Mesendoderm (in vitro differentiated cells): ENCODE results near the gene RIPOR3.

ENCODE experiments used
- DNase-seq: peaks from one replicate; pipeline ENCODE4 v3.0.0; 2013
- H2AK5ac ChIP-seq: 2 replicates; pipeline ENCODE4 v1.6.1; 2013; ENCODE audit warnings: low read length, inconsistent platforms
- H2BK120ac ChIP-seq: 2 replicates; pipeline ENCODE4 v1.6.1; 2013; ENCODE audit warnings: low read depth, mild to moderate bottlenecking, low read length, moderate library complexity, mixed read lengths
- H2BK15ac ChIP-seq: replicated peaks from 2 replicates; pipeline ENCODE4 v1.6.1; 2013; ENCODE audit warnings: low read depth, mild to moderate bottlenecking, moderate library complexity
- H2BK5ac ChIP-seq: 2 replicates; pipeline ENCODE4 v1.6.1; 2013; ENCODE audit warnings: low read length, inconsistent platforms
- H3K18ac ChIP-seq: 2 replicates; pipeline ENCODE4 v1.6.1; 2013; ENCODE audit warnings: mild to moderate bottlenecking, low read length, mixed read lengths
- H3K23ac ChIP-seq: one replicate; pipeline ENCODE4 v1.6.1; 2013; ENCODE audit warnings: low read length
- H3K27ac ChIP-seq: 2 replicates; pipeline ENCODE4 v1.5.1; 2013; ENCODE audit warnings: low read depth, mild to moderate bottlenecking, inconsistent platforms, low read length, moderate library complexity
- H3K27me3 ChIP-seq: 2 replicates; pipeline ENCODE4 v1.6.1; 2013; ENCODE audit warnings: low read length, control low read depth, mild to moderate bottlenecking, inconsistent platforms; ENCODE audit not compliant: insufficient read depth, poor library complexity
- H3K36me3 ChIP-seq: 2 replicates; pipeline ENCODE4 v1.6.1; 2013; ENCODE audit warnings: low read length, inconsistent platforms; ENCODE audit not compliant: control insufficient read depth, insufficient read depth
- H3K4ac ChIP-seq: one replicate; pipeline ENCODE4 v1.6.1; 2013; ENCODE audit warnings: low read depth, mild to moderate bottlenecking, low read length, moderate library complexity
- H3K4me1 ChIP-seq: 2 replicates; pipeline ENCODE4 v1.6.1; 2013; ENCODE audit warnings: low read depth, low read length, inconsistent platforms; ENCODE audit not compliant: control insufficient read depth
- H3K4me2 ChIP-seq: 2 replicates; pipeline ENCODE4 v1.6.1; 2013; ENCODE audit warnings: low read length
- H3K4me3 ChIP-seq: 2 replicates; pipeline ENCODE4 v1.5.1; 2013; ENCODE audit warnings: mild to moderate bottlenecking, low read length
- H3K56ac ChIP-seq: one replicate; pipeline ENCODE4 v1.6.1; 2013; ENCODE audit warnings: low read length
- H3K79me1 ChIP-seq: 2 replicates; pipeline ENCODE4 v1.6.1; 2013; ENCODE audit warnings: low read length, inconsistent platforms
- H3K79me2 ChIP-seq: 2 replicates; pipeline ENCODE4 v1.6.1; 2013; ENCODE audit warnings: mild to moderate bottlenecking, low read length; ENCODE audit not compliant: control insufficient read depth, insufficient read depth
- H3K9ac ChIP-seq: 2 replicates; pipeline ENCODE4 v1.6.1; 2013; ENCODE audit warnings: low read length, inconsistent platforms
- H4K5ac ChIP-seq: one replicate; pipeline ENCODE4 v1.6.1; 2013; ENCODE audit warnings: low read length
- H4K8ac ChIP-seq: one replicate; pipeline ENCODE4 v1.6.1; 2013; ENCODE audit warnings: low read depth, mild to moderate bottlenecking, control low read depth, low read length, moderate library complexity
- WGBS: extraction: QIAGEN DNeasy Blood & Tissue Kit; methylation state at CpG from one replicate; pipeline ENCODE4 v1.1.7; 2013; ENCODE audit warnings: low lambda C conversion rate, missing lambda C conversion rate; ENCODE audit not compliant: insufficient coverage; ENCODE audit errors: extremely low coverage; 5-methylcytosine and 5-hydroxymethylcytosine counted together

Gene RIPOR3

DNA sequence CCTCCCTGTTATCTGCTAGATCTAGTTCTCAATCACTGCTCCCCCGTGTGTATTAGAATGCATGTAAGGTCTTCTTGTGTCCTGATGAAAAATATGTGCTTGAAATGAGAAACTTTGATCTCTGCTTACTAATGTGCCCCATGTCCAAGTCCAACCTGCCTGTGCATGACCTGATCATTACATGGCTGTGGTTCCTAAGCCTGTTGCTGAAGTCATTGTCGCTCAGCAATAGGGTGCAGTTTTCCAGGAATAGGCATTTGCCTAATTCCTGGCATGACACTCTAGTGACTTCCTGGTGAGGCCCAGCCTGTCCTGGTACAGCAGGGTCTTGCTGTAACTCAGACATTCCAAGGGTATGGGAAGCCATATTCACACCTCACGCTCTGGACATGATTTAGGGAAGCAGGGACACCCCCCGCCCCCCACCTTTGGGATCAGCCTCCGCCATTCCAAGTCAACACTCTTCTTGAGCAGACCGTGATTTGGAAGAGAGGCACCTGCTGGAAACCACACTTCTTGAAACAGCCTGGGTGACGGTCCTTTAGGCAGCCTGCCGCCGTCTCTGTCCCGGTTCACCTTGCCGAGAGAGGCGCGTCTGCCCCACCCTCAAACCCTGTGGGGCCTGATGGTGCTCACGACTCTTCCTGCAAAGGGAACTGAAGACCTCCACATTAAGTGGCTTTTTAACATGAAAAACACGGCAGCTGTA lies 107.7 kb downstream of the RIPOR3 start:
- Histone ChIP-seq H3K4me2 (no peak overlapping the region), H3K79me2 (no peaks in the 10 kb centered on the region), H2BK120ac (no peak overlapping the region), H3K4me3 (no peak overlapping the region), H3K27ac (no peak overlapping the region), H3K79me1 (no peaks in the 10 kb centered on the region), H2AK5ac (no peak overlapping the region), H3K23ac (no peak overlapping the region), H3K18ac (no peak overlapping the region), H3K9ac (no peak overlapping the region), H3K36me3 (peaks cover 3% of the 10 kb centered on the region), H4K5ac (no peak overlapping the region), H3K56ac (no peak overlapping the region), H4K8ac (no peak overlapping the region), H2BK15ac (no peak overlapping the region), H3K27me3 (no peaks in the 10 kb centered on the region), H3K4me1 (no peaks in the 10 kb centered on the region), H3K4ac (no peak overlapping the region), H2BK5ac (no peak overlapping the region)
- DNase-seq, result no peak
- no CpG with 5 or more reads among the region's 15 CpGs for WGBS

DNA sequence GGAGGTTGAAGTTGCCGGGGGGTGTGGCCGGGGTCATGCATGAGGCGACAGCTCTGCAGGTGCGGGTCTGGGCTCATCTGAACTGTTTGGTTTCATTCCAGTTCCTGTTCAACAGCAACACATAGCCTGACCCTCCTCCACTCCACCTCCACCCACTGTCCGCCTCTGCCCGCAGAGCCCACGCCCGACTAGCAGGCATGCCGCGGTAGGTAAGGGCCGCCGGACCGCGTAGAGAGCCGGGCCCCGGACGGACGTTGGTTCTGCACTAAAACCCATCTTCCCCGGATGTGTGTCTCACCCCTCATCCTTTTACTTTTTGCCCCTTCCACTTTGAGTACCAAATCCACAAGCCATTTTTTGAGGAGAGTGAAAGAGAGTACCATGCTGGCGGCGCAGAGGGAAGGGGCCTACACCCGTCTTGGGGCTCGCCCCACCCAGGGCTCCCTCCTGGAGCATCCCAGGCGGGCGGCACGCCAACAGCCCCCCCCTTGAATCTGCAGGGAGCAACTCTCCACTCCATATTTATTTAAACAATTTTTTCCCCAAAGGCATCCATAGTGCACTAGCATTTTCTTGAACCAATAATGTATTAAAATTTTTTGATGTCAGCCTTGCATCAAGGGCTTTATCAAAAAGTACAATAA lies 108.6 kb downstream of the RIPOR3 start:
- Histone ChIP-seq H3K4me3 (no peak overlapping the region), H4K5ac (no peak overlapping the region), H2BK5ac (no peak overlapping the region), H3K56ac (no peak overlapping the region), H3K79me2 (no peaks in the 10 kb centered on the region), H3K36me3 (peaks cover 6% of the 10 kb centered on the region), H3K4me1 (no peaks in the 10 kb centered on the region), H3K9ac (no peak overlapping the region), H3K18ac (no peak overlapping the region), H3K27ac (no peak overlapping the region), H3K4me2 (no peak overlapping the region), H2BK120ac (no peak overlapping the region), H3K4ac (no peak overlapping the region), H3K79me1 (no peaks in the 10 kb centered on the region), H2BK15ac (no peak overlapping the region), H2AK5ac (no peak overlapping the region), H4K8ac (no peak overlapping the region), H3K27me3 (no peaks in the 10 kb centered on the region), H3K23ac (no peak overlapping the region)
- no CpG with 5 or more reads among the region's 26 CpGs for WGBS
- DNase-seq, result no peak

DNA sequence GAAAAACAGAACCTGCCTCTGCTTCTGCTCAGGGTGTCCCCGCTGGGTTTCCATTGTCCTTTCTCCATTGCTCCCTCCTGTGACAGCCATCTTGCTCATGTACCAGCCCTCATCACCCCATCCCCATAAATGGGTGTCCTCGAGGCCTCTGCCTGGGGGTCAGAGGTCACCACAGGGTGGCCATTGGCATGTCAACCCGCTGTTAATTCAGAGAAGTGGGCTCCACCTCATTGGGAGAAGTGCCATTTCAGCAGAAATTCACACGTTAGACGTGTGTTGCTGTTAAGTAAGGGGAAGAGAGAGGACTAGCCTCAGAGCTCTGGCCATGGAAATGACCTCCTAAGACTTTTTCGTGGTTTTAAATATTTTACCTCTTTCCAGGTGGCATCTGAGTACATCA lies 109.2 kb downstream of the RIPOR3 start:
- peaks cover 10% of the 10 kb centered on the region for H3K36me3 ChIP-seq

DNA sequence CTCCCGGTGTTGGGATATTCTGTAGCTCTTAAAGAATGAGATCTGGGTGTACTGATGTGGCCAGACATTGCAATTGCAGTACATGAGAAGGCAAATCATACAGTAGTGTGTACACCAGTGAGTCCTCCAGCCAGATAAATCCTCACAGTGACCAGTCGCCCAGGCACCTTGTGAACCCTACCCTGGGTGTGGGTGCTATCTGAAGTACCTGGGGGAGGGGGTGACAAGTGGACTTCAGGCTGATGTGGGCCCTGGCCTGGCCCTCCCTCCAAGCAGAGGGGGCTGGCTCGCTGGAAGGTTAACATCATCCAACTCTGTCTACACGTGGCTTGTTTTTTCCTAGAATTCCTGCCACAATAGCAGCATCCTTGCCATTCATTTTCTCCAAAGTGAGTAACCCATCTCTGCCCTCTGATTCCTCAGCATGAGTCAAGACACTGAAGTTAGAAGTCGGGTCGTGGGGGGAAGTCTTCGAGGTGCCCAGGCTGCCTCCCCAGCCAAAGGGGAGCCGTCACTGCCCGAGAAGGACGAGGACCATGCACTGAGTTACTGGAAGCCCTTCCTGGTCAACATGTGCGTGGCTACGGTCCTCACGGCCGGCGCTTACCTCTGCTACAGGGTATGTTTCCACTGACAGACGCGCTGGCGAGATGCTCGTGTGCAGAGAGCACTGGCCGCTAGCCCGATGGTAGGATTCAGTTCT lies 110.3 kb downstream of the RIPOR3 start:
- Histone ChIP-seq H3K4ac (no peak overlapping the region), H3K27ac (no peak overlapping the region), H2BK120ac (no peak overlapping the region), H3K23ac (no peak overlapping the region), H3K79me2 (no peaks in the 10 kb centered on the region), H3K56ac (no peak overlapping the region), H3K36me3 (peaks cover 11% of the 10 kb centered on the region), H2BK15ac (no peak overlapping the region), H3K9ac (no peak overlapping the region), H2AK5ac (no peak overlapping the region), H3K4me1 (no peaks in the 10 kb centered on the region), H2BK5ac (no peak overlapping the region), H4K5ac (no peak overlapping the region), H3K18ac (no peak overlapping the region), H4K8ac (no peak overlapping the region), H3K4me3 (no peak overlapping the region), H3K79me1 (no peaks in the 10 kb centered on the region), H3K4me2 (no peak overlapping the region), H3K27me3 (no peaks in the 10 kb centered on the region)
- WGBS, result no CpG with 5 or more reads among the region's 21 CpGs
- no peak for DNase-seq

More for the DNA sequence above, 109.2 kb downstream of the RIPOR3 start:
- Histone ChIP-seq H3K79me2 (no peaks in the 10 kb centered on the region), H3K4ac (no peak overlapping the region), H3K27ac (no peak overlapping the region), H2BK5ac (no peak overlapping the region), H3K4me3 (no peak overlapping the region), H2AK5ac (no peak overlapping the region), H3K27me3 (no peaks in the 10 kb centered on the region), H3K23ac (no peak overlapping the region), H3K56ac (no peak overlapping the region), H3K4me2 (no peak overlapping the region), H3K4me1 (no peaks in the 10 kb centered on the region), H2BK120ac (no peak overlapping the region), H4K5ac (no peak overlapping the region), H3K18ac (no peak overlapping the region), H2BK15ac (no peak overlapping the region), H3K79me1 (no peaks in the 10 kb centered on the region), H4K8ac (no peak overlapping the region), H3K9ac (no peak overlapping the region)
- no CpG with 5 or more reads among the region's 6 CpGs for WGBS
- no peak for DNase-seq

DNA sequence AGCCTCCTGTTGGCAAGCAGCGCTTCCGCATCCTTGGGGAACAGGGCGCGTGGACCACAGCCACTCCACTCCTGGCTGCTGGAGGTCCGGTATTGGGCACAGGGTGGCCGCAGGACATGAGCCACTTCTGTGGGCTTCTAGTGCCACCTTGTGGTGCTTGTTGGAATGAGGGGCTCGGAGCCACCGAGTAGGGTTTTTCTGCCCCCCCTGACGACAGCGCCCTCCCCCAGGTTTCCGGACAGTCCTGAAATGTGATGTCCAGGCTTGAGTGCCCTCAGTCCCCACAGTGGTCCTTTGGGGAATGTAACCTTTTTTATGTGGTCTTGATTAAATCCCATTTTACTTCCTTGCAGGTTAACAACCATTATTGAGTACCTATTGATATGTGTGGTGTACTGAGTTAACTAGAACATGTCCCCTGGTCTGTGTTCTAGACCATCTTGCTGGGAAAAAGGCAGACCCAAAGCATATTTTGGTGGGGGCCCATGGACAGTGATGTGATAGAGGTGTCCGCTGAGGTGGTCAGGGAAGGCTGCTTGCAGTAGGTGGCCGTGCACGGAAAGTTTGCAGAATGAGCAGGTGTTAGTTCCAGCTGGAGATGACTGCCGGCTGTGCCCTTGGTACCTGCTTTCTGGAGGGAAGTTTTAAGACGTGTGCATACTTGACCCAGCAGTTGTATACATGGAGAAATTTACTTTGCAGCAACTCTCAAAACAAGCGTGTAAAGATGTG lies 111.2 kb downstream of the RIPOR3 start:
- Histone ChIP-seq H3K27ac (no peak overlapping the region), H3K27me3 (no peaks in the 10 kb centered on the region), H3K4ac (no peak overlapping the region), H3K79me1 (no peaks in the 10 kb centered on the region), H4K5ac (no peak overlapping the region), H3K9ac (no peak overlapping the region), H2BK5ac (no peak overlapping the region), H2AK5ac (no peak overlapping the region), H3K4me1 (no peaks in the 10 kb centered on the region), H3K4me2 (no peak overlapping the region), H3K56ac (no peak overlapping the region), H3K18ac (no peak overlapping the region), H4K8ac (no peak overlapping the region), H3K4me3 (no peak overlapping the region), H3K36me3 (peaks cover 11% of the 10 kb centered on the region), H3K23ac (no peak overlapping the region), H2BK120ac (no peak overlapping the region), H2BK15ac (no peak overlapping the region), H3K79me2 (no peaks in the 10 kb centered on the region)
- WGBS, result no CpG with 5 or more reads among the region's 17 CpGs
- peak; percentile 69 for DNase-seq
